ENCODE measurements around the gene UNC5A. TPM values are rescaled to one million over a fixed set of nuclear protein-coding genes. Genes with fewer than 3 reads are reported as not detected.

UNC5A gene
- total RNA-seq, 1 donor from 2014 or later = 0.40 TPM

GRCh38 chr5:176781638-176782570 is 28.5 kb upstream of the UNC5A start:
- peak in 1 of 2 donors; percentile 27 for DNase-seq (ENCODE audit: low read depth in 2 of 2)

DNA sequence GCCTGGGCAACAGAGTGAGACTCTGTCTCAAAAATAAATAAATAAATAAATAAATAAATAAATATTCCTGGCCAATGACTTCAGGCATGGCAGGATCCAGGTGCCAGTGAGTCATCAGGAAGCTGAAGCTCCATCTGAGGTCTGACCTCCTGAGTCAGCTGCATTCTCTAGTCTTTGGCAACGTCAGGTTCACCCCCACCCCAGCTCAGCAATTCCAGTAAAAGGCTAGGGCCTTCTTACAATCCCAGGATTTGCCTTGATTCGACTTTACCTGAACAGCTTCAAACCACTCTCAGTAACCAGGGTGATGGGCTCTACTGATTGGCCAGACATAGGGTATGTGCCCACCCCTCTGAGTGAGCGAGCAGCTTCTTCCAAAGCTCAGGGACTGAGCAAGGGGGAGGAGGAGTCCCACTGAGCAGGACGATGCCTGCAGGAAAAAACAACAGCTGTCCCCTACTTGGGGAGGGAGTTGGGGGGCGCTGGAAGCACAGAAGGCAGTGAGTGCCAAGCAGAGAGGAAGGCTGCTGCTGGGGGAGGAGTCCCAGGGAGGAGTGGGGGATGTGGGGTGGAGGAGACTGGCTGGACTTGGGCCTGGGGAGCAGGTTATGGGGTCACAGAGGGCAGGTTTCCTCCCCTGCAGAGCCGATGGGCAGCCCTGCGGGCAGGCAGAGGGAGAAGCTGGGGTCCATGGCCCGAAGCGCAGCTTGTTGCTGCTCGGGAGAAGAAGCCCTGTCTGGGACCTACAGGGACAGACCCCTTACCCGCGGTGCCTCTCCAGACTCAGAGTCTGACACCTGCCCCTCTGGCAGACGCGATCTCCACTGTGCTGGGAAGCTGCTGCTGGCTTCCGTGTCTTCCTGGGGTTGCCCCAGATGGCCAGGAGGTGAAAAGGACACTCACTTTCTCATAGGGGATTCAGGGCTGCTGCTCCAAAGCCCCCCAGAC is 25.9 kb upstream of the UNC5A start:
- DNase-seq (ENCODE audit: low read depth in 2 of 2) = peak; percentile 78 to 88

- DNase-seq (ENCODE audit: low read depth in 2 of 2) = no peak
Measured at GRCh38 chr5:176785184-176786145, 24.9 kb upstream of the UNC5A start.

DNA sequence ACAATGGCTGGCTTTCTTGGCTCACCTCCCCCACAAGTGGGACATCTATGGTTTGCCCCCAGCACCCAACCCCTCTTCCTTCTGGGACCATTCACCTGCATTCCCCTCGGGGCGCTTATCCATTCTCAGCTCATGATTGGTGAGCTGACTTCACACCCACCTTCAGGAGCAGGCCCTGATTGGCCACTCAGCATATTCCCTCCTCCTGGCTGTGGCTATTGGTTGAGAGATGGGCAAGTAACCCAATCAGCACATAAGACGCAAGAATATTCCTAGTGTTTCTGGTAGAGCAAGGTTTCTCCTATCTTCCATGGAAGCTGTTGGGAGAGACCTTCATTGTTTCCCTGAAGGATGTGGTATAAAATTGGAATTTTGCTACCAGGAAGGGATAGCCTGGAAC is 22.7 kb upstream of the UNC5A start:
- DNase-seq (ENCODE audit: low read depth in 2 of 2) = no peak

DNA sequence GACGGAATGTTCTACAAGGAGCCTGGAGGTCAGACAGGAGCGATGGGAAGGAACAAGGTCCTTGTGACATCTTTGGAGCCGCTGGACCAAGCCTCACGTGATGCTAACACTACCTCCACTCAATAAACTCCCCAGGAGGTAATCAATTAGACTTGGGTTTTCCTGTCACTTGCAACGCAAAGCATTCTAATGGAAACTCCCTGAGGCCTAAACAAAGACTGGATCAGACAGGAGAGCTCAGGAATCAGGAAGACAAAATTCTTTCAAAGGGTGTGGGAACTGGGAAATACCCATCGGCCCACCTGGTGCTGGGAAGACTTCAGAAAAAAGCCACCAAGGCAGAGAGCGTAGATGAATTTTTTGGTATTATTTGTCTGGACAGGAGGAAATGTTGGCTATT is 22.3 kb upstream of the UNC5A start:
- no peak for DNase-seq (ENCODE audit: low read depth in 2 of 2)

GRCh38 chr5:176788941-176789872 is 21.2 kb upstream of the UNC5A start:
- DNase-seq (ENCODE audit: low read depth in 2 of 2) = no peak

DNA sequence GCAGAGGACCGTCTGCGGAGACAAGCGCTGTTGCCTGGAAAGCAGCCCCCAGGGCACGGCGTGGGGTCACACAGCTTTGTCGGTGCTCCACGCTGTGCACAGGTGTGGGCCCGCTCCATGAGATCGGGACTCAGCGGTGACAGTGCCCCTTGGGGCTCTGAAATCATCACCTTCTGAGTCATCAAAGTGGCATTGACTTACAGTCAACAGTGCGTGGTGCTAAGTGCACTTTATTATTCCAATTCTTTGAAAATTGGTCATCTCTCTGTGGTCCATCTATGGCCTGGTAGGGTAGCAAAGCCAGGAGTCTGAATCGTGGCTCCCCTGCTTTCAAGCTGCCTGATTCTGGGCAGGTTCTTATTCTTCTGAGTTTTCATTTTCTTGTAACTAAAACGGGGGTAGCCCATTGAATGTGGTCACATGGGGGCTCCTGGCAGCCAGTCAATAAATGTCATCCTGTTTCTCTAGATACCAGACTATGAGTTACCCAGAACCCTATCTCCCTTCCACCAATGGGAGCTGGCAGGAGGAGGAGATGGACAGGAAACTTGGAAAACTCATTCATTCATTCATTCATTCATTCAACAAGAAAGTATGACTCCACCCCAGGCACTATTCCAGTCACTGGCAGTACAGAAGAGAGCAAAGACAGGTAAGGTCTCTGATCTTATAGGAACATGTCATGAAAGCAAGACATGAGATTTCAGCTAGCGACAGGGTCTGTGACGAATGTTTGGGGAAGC is 20.3 kb upstream of the UNC5A start:
- no peak for DNase-seq (ENCODE audit: low read depth in 2 of 2)

DNA sequence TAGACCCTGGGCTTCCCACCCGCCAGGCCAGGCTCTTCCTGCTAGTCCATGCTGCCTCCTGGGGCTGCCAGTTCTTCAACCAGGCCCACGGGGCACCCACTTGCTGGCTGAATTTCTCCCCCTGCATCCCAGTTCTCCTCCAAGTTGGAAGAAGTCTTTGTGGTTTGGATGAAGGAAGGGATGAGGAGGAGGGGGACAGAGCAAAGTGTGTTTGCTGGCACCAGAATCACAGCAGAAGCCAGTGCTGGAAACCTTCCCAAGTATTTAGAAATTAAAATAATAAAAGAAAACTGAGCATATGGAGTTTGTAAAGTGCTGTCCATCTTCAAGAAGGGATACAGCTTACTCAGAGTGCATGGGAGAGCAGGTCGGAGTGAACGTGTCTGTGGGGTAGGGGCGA is 19.4 kb upstream of the UNC5A start:
- DNase-seq (ENCODE audit: low read depth in 2 of 2) = no peak

GRCh38 chr5:176792655-176793342 is 17.6 kb upstream of the UNC5A start:
- no peak for DNase-seq (ENCODE audit: low read depth in 2 of 2)

- no peak for DNase-seq (ENCODE audit: low read depth in 2 of 2)
Measured at GRCh38 chr5:176793343-176793699, 17.0 kb upstream of the UNC5A start.

DNA sequence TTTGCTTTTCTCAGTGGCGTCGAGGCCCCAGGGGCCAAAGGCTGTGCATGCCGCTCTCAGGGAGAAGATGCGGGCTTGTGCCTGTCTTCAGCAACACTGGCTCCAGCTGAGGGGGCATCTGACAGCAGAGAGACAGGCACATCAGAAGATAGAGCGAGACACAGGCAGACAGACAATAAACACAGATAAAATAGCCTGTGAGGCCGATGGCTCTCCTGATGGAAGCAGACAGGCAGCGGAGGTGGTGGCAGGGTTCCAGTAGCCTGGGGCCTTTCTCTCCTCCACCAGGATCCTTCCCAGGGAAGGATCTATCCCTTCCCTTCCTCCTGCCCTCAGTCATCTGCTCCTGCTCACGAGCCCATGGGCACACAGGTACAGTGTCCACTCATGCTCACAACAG is 16.6 kb upstream of the UNC5A start:
- no peak for DNase-seq (ENCODE audit: low read depth in 2 of 2)

- DNase-seq (ENCODE audit: low read depth in 2 of 2) = no peak
Measured at GRCh38 chr5:176794509-176794908, 15.8 kb upstream of the UNC5A start.

DNA sequence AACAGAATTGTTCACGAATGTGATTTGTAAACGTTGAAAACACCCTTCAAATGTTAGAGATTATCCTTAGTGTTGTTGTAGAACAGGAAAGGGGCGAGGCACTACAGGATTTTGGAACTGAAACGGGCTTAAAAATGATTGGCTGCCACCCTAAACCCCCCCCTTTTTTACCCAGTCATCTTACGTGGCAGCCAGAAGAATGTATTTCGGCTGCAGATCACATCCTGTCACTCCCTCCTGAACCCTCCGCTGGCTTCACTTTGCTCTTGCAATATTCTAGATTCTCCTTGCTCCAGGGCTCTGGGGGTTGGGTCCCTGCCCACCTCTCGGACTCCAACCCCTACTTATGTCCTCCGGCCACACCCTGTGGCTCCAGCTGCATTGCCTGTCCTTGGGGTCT is 13.9 kb upstream of the UNC5A start:
- no peak for DNase-seq (ENCODE audit: low read depth in 2 of 2)

DNA sequence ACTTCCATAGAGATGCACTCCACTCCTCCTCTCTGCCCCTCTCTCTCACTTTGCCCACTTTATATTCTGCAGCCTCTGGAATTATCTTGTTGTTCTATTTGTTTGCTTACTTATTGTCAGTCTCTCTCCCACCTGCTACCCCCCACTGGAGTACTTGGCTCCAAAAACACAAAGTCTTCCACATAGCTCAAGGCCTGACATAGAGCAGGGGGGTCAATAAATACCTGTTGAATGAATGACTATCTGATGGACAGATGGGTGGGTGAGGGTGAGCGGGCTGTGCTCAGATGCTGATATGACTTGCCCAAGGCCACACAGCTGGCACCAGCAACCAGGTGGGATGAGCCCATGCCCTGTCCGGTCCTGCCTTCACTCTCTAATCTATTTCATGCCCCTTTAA is 13.4 kb upstream of the UNC5A start:
- no peak for DNase-seq (ENCODE audit: low read depth in 2 of 2)

- DNase-seq (ENCODE audit: low read depth in 2 of 2) = no peak
Measured at GRCh38 chr5:176797456-176798050, 12.8 kb upstream of the UNC5A start.

- no peak for DNase-seq (ENCODE audit: low read depth in 2 of 2)
Measured at GRCh38 chr5:176798086-176798876, 12.1 kb upstream of the UNC5A start.

GRCh38 chr5:176798949-176799348 is 11.4 kb upstream of the UNC5A start:
- DNase-seq (ENCODE audit: low read depth in 2 of 2) = no peak

DNA sequence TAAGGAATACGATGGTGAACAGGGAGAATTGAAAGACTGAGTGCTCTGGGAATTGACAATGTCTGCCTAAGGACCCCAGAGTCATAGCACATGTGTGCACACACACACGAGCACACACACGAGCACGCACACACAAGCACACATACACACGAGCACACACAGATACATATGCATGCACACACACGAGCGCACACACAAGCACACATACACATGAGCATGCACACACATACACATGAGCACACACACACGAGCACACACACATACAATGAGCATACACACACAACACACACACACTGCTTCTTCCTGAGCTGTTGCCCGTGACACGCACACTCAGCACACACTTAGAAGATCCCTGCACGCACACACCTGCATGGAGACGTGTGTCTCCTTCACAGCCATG is 10.9 kb upstream of the UNC5A start:
- DNase-seq (ENCODE audit: low read depth in 2 of 2) = no peak

All from lung microvascular endothelial cell (primary cell).